NCI-H2029 (cell line): ENCODE data around the gene CHST11.
"Not testable (repeated sequence)": the region's sequence is repeated elsewhere in the genome, so short reads cannot be mapped to it uniquely, and the experiment has no call there.

Experiments
- DNase-seq: peaks from one replicate; lab custom pipeline; 2025; lab: John Stamatoyannopoulos, UW

CHST11 gene

DNA sequence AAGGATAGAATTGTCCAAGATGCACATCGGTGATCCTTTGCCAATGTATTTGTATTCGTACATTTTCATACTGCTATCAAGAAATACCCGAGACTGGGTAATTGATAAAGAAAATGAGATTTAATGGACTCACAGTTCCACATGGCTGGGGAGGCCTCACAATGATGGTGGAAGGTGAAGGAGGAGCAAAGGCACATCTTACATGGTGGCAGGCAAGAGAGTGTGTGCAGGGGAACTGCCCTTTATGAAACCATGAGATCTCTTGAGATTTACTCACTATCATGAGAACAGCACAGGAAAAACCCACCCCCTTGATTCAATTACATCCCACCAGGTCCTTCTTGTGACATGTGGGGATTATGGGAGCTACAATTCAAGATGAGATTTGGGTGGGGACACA is 107.9 kb downstream of the CHST11 start:
- DNase-seq, result not testable (repeated sequence)

GRCh38 chr12:104565606-104566243 is 109.0 kb downstream of the CHST11 start:
- DNase-seq, result no peak

- DNase-seq, result no peak
Measured at GRCh38 chr12:104566244-104566993, 109.7 kb downstream of the CHST11 start.

DNA sequence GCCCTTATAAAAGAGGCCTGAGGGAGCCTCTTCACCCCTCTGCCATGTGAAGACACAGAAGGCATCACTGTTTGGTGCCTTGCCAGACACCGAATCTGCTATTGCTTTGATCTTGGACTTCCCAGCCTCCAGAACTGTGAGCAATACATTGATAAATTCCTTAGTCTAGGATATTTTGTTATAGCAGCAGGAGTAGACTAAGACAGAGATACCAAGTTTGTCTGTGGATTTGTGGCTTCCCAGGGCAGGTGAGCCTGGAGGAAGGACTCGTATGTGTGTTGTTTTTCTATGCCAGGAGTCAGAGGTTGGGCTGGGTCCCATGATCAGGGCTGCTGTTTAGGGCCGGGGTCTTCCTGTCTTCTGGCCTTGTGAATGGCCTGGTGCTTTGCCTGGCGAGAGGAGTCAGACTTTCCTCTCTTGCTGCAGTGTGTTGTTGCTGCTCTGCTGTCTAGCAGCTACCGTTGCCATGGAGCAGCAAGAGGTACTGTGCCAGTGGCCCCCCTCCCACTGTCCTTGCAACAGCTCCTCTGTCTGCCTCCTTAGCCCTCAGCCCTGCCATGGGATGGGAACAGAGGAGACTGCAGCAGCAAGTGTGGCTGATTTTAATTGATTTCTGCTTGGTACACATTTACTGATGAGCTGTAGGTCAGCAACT is 111.2 kb downstream of the CHST11 start:
- DNase-seq, result no peak

- no peak for DNase-seq
Measured at GRCh38 chr12:104568487-104568868, 111.7 kb downstream of the CHST11 start.

- DNase-seq, result no peak
Measured at GRCh38 chr12:104568935-104569334, 112.2 kb downstream of the CHST11 start.

DNA sequence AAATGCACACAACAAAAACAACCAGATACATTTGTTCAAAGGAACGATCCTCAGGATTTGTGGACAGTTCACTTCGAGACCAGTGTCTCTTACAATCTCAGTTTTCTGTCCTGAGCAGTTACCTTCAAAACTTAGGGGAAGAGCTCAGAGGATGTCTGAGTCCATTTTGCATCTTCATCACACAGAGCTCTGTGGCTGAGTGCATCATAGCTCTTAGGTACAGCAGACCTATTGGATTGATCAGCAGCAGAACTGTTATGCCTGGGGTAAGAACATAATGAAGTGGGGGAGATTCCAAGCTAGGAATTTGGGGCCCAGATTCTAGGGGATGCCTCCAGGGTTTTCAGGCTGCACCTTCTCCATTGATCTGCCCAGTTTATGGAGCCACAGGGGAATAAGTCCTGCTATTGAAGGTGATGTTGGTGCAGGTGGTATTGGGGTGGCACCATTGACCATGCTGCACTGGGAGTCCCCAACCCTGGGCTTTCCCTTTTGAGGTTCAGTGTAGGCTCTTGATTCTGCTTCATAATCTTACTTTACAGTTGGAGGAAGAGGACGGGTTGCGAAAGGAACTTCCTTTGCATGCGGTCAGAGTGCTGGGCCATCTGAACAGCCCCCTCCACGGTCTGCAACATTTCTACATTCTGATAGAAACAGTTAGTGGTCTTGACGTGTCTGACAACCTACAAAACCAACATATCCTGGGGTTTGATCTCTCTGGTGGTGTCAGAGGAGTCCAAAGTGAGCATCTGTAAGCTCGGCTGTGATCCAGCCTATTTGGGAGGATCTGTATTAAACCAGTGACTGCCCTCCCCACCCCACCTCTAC is 112.8 kb downstream of the CHST11 start:
- DNase-seq, result no peak

DNA sequence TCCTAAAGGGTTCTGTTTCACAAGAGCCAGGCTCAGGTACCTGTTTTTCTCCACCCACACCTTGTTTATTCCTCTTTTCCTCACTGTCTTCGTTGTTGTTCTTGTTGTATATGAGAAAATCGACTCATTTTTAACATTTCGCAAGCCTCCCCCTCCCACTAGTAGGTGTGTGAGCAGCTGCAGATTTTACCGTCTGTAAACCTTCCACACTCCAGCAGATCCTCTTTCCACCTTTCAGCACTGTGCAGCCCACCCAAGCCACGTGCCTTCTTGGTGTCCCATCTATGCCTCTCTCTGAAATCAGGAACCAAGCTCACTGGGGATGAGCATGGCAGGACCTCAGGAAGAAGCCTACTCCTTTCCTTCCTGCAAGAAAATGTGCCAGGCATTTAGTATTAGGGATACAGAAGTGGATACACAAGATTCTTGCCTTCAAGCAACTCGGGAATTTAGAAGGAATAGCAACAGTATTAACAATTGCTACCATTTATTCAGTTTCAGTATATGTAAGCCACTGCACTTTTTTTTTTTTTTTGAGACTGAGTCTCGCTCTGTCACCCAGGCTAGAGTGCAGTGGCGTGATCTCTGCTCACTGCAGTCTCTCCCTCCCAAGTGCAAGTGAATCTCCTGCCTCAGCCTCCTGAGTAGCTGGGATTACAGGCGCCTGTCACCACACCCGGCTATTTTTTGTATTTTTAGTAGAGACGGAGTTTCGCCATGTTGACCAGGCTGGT is 113.6 kb downstream of the CHST11 start:
- DNase-seq, result no peak

- DNase-seq, result peak; percentile 10
Measured at GRCh38 chr12:104571328-104571727, 114.6 kb downstream of the CHST11 start.

- not testable (repeated sequence) for DNase-seq
Measured at GRCh38 chr12:104574353-104574752, 117.6 kb downstream of the CHST11 start.

DNA sequence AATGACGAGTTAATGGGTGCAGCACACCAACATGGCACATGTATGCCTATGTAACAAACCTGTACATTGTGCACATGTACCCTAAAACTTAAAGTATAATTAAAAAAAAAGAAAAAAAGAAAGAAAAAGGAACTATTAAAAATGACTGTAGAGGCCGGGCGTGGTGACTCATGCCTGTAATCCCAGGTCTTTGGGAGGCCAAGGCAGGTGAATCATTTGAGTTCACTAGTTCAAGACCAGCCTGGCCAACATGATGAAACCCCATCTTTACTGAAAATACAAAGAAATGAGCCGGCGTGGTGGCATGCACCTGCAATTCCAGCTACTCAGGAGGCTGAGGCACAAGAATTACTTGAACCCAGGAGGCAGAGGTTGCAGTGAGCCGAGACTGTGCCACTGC is 118.0 kb downstream of the CHST11 start:
- not testable (repeated sequence) for DNase-seq

DNA sequence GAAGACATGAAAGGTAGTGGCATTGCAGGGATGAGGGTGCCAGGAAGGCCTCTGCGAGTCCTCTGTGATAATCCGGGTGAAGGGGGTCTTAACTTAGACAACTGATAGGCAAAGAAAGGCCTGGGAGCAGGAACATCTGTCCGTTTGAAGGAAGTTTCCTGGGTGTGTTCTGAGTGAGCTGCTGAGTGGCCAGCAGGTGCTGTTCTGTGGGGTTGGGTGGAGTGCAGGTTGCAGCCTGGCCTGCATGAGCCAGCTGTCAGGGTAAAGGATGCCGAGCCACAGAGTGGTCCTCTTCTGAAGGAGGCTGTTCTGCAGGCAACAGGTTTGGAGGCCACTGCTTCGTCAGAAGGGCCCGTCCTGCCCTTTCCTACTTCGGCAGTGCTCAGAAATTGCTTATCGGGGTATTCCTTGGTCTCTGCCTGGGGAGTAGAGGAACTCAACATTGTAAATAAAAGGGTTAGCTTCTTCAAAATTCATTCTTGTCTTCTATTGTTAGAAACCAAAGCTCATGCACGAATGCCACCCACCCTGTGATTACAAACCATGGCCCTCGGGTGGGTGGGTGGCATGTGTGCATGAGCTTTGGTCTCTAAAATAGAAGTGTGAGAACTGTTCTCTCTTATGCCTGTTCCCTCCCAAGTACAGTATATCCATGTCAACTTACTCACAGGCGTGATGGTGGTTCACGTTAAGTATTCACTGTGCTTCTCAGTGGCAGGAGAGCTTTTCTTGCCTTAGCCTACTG is 118.9 kb downstream of the CHST11 start:
- no peak for DNase-seq

- DNase-seq, result no peak
Measured at GRCh38 chr12:104576187-104576778, 119.5 kb downstream of the CHST11 start.

GRCh38 chr12:104576980-104577580 is 120.3 kb downstream of the CHST11 start:
- DNase-seq, result no peak

GRCh38 chr12:104577581-104577981 is 120.8 kb downstream of the CHST11 start:
- no peak for DNase-seq

DNA sequence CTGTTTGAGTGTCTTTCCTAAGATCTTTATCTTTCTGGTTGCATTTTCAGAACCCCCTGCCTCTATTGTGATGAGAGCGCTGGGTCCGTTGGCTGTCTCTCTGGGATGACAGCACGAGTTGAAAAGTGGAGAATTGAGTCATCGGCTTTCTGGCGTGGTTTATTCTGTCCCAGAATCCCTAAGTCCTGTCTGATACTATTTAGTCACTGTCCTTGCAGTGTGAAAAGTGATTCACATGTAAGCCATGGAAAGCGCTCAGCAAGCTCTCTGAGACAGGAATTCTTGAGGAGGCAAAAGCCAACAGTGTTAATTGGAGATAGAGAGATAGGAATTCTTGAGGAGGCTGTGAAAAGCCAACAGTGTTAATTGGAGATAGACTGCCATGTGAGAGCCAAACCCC is 121.7 kb downstream of the CHST11 start:
- no peak for DNase-seq

DNA sequence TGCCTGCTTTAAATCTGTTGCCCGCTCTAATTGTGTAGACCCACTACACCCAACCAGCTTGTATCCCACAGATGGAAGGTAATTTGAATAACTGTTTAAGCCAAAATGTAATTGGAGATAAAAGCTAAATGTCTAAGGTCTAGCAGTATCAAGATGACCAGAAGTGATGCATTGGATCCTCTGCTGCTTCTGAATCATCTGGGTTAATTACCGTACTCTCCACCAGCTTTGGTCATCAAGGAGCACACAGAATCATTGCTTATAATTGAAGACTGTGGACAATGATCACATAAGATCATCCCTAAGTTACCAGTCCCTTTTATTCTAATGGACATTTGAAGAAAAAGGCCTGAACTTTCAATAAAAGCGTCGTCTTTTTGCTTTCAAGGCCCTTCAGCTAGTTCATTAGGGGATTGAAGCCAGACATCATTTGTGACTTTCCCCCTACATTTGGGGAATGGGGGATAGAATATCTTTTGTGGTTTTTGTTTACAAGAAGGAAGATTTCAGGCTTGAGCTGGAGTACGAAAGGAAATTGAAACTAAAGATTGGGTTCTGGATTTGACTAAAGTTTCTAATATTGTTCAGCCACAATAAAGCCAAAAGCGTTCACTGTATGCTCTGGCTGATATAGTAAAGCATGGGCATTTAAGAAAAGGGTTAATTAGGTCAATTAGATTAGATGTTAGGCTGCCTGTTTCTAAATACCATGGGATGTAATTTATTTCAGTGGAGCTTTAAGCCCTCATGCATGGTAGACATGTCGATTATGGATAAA is 123.2 kb downstream of the CHST11 start:
- no peak for DNase-seq

GRCh38 chr12:104581005-104581570 is 124.3 kb downstream of the CHST11 start:
- no peak for DNase-seq

- no peak for DNase-seq
Measured at GRCh38 chr12:104582739-104583138, 126.0 kb downstream of the CHST11 start.
